SKM-1 (cell line): ENCODE data around the gene SCAI.
"Not testable (repeated sequence)": the region's sequence is repeated elsewhere in the genome, so short reads cannot be mapped to it uniquely, and the experiment has no call there.

Experiments used
- DNase-seq: peaks from one replicate; lab custom pipeline; 2025; ENCODE audit not compliant: unreplicated experiment; lab: John Stamatoyannopoulos, UW

The SCAI gene

GRCh38 chr9:125143377-125144090 is at the start of gene SCAI:
SCAI (minus strand) TSS chr9:125143528; CDS start chr9:125143437, 91 bp downstream.
- peak; percentile 97 for DNase-seq

DNA sequence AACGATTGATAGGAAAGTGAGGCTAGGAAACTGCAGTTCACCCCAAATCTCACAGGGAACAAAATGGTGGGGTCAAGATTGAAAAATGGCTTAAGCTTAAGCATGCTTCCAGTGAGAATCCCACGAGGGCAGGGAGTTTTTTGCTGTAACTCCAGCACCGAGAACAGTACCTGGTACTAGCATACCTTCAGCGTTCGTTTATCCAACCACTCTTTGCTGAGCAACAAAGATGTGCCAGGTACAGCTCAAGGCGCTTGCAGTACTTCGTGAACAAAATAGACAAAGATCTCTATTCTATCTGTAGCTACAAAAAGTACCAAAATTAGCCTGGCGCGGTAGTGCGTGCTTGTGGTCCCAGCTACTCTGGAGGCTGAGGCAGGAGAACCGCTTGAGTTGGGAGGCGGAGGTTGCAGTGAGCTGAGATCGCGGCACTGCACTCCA is 47.1 kb upstream of the SCAI start:
- no peak for DNase-seq

- peak; percentile 93 for DNase-seq
Observed at GRCh38 chr9:125189361-125190289, 46.3 kb upstream of the SCAI start, which contains the start of gene PPP6C. PPP6C (minus strand) TSS chr9:125189803; CDS start chr9:125189718, 85 bp downstream.

GRCh38 chr9:125189011-125189360 is 45.7 kb upstream of the SCAI start:
- DNase-seq: no peak

DNA sequence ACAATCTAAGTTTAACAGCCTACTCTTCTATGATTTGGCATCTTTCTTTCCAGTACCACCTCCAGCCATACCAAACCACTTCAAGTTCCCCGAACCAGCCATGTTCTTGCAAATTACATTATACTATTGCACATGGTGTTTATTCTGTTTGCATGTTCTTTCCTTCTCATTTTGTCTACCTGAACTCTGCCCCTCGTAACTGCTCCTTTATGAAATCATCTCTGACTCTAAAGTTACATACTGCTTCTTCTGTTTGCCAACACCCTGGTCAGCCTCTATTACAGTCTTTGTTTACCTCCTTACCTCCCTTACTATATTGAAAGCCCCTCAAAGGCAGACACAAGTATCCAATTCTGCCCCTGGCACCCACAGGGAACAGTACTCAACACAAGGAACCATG is 40.2 kb upstream of the SCAI start:
- no peak for DNase-seq

- no peak for DNase-seq
Observed at GRCh38 chr9:125183054-125183453, 39.7 kb upstream of the SCAI start.

- DNase-seq: not testable (repeated sequence)
Observed at GRCh38 chr9:125181756-125182155, 38.4 kb upstream of the SCAI start.

GRCh38 chr9:125180876-125181275 is 37.5 kb upstream of the SCAI start:
- no peak for DNase-seq

- not testable (repeated sequence) for DNase-seq
Observed at GRCh38 chr9:125179776-125180175, 36.4 kb upstream of the SCAI start.

GRCh38 chr9:125177888-125178287 is 34.6 kb upstream of the SCAI start:
- no peak for DNase-seq

- no peak for DNase-seq
Observed at GRCh38 chr9:125176636-125177035, 33.3 kb upstream of the SCAI start.

- no peak for DNase-seq
Observed at GRCh38 chr9:125172031-125172755, 28.9 kb upstream of the SCAI start.

GRCh38 chr9:125169895-125170294 is 26.6 kb upstream of the SCAI start:
- no peak for DNase-seq

DNA sequence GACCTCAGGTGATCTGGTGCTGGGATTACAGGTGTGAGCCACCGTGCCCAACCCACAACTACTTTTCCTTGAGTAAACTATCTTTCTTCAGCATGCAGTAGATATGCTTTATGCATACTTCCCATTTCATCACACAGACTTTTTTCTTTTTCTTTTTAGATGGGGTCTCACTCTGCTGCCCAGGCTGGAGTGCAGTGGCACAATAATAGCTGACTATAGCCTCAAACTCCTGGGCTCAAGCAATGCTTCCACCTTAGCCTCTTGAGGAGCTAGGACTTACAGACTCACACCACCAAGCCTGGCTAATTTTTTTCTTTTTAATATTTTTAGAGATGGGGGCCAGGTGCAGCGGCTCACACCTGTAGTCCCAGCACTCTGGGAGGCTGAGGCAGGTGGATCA is 23.4 kb upstream of the SCAI start:
- no peak for DNase-seq

GRCh38 chr9:125162891-125163290 is 19.6 kb upstream of the SCAI start:
- not testable (repeated sequence) for DNase-seq

- DNase-seq: no peak
Observed at GRCh38 chr9:125161284-125161918, 18.1 kb upstream of the SCAI start.

GRCh38 chr9:125160750-125161149 is 17.4 kb upstream of the SCAI start:
- DNase-seq: no peak

DNA sequence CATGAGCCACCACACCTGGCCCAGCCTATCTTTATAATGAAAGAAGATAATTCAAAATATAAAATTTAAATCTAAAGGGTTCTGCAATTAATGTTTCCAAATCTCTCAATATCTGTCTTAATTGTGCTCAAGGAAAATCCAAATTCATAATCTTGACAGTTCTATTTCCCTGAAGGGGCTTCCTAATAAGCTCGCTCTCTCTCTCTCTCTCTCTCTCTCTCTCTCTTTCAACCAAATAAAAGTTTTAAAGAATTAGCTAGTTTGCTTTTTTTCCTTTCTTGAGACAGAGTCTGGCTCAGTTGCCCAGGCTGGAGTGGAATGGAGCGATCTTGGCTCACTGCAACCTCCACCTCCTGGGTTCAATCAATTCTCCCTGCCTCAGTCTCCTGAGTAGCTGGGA is 13.2 kb upstream of the SCAI start:
- DNase-seq: no peak

DNA sequence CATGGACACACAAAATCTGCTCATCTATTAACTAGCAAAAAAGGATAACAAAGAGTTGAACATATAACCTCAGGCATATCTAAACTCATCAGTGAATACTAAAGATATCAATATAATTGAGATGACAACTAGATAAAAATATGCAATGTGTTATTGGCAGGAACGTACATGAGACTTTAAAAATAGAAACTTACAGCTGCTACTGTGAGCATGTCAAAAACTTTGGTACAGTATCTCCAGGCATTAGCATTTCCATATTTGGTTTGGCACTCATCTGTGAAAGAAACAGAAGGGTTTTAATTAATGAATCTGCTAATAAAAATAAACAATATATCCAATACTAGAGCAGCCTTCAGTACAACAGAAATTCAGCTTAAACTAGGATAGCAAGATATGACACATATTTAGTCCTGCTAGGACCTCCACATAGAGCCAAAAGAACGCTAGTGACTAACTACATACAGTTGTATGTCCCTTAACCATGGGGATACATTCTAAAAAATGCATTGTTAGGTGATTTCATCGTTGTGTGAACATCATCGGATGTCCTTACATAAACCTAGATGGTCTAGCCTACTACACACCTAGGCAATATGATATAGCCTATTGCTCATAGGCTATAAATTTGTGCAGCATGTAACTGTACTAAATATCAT is 10.5 kb upstream of the SCAI start:
- no peak for DNase-seq

DNA sequence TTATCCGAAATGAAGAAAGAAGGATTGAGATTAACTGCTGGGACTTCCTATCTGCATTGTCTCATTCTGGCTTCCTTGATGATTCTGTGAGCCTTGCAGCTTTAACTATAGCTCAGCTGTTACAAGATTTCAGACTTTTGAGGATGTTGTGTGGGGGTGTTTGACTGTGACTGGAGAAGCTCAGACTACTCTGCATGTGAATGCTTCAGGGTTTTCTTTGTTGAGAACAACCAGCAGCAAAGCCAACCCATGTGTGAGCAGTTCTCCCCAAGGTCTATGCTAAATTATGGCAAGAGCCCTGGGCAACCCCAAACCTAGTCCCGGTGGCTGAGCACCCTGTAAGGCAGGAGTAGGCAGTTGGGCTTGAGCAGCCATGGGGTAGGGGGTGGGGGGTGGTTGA is 8.4 kb upstream of the SCAI start:
- no peak for DNase-seq
